ENCODE measurements around the gene SNX5. TPM values are rescaled to one million over a fixed set of nuclear protein-coding genes. Genes with fewer than 3 reads are reported as not detected.

Gene SNX5
- total and polyA plus RNA-seq, 2 of the 13 experiments (the other 11 are each of a cell fraction or from before 2014, with no cell fraction given): 664 to 1,040 TPM

DNA sequence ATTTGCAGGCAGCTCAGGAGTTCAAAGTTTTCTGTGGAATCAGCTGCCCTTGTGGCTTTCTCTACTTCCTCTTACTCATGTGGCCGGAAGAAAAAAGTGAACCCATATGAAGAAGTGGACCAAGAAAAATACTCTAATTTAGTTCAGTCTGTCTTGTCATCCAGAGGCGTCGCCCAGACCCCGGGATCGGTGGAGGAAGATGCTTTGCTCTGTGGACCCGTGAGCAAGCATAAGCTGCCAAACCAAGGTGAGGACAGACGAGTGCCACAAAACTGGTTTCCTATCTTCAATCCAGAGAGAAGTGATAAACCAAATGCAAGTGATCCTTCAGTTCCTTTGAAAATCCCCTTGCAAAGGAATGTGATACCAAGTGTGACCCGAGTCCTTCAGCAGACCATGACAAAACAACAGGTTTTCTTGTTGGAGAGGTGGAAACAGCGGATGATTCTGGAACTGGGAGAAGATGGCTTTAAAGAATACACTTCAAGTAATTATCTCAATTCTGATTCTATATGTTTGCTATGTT is 1.4 kb upstream of the SNX5 start (continued):
- TF ChIP-seq, protein P1, sequence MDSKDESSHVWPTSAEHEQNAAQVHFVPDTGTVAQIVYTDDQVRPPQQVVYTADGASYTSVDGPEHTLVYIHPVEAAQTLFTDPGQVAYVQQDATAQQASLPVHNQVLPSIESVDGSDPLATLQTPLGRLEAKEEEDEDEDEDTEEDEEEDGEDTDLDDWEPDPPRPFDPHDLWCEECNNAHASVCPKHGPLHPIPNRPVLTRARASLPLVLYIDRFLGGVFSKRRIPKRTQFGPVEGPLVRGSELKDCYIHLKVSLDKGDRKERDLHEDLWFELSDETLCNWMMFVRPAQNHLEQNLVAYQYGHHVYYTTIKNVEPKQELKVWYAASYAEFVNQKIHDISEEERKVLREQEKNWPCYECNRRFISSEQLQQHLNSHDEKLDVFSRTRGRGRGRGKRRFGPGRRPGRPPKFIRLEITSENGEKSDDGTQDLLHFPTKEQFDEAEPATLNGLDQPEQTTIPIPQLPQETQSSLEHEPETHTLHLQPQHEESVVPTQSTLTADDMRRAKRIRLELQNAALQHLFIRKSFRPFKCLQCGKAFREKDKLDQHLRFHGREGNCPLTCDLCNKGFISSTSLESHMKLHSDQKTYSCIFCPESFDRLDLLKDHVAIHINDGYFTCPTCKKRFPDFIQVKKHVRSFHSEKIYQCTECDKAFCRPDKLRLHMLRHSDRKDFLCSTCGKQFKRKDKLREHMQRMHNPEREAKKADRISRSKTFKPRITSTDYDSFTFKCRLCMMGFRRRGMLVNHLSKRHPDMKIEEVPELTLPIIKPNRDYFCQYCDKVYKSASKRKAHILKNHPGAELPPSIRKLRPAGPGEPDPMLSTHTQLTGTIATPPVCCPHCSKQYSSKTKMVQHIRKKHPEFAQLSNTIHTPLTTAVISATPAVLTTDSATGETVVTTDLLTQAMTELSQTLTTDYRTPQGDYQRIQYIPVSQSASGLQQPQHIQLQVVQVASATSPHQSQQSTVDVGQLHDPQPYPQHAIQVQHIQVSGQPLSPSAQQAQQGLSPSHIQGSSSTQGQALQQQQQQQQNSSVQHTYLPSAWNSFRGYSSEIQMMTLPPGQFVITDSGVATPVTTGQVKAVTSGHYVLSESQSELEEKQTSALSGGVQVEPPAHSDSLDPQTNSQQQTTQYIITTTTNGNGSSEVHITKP (CRISPR knock-in tag; IDR thresholded peaks at IDR 0.05; ENCODE audit: low read depth): no peak; the same call in 1 of the 2 replicates
- TF ChIP-seq KDM5A (IDR thresholded peaks at IDR 0.05; ENCODE audit: borderline replicate concordance, low read length) (no peak), TOPORS (CRISPR knock-in tag; IDR thresholded peaks at IDR 0.05) (no peak), PRPF4 (IDR thresholded peaks at IDR 0.05; ENCODE audit: low read depth, low read length, poor library complexity, severe bottlenecking) (no peak), MZF1 (CRISPR knock-in tag; IDR thresholded peaks at IDR 0.05; ENCODE audit: borderline replicate concordance) (no peak), SATB2 (CRISPR knock-in tag; IDR thresholded peaks at IDR 0.05) (0 out of 2 replicates have a peak, but pooled peaks have one; percentile 61), CCAR2 (optimal IDR thresholded peaks at IDR 0.05; ENCODE audit: low read depth, low read length) (no peak), ZNF552 (CRISPR knock-in tag; IDR thresholded peaks at IDR 0.05; ENCODE audit: borderline replicate concordance) (no peak), ZNF136 (CRISPR knock-in tag; IDR thresholded peaks at IDR 0.05; ENCODE audit: low read depth) (no peak), PCBP1 (IDR thresholded peaks at IDR 0.05; ENCODE audit: borderline replicate concordance, low read depth, low read length) (no peak), GLMP (CRISPR knock-in tag; IDR thresholded peaks at IDR 0.05; ENCODE audit: borderline replicate concordance) (no peak), ZNF773 (CRISPR knock-in tag; IDR thresholded peaks at IDR 0.05; ENCODE audit: borderline replicate concordance) (no peak), SP2 (CRISPR knock-in tag; IDR thresholded peaks at IDR 0.05) (no peak), ZMYM2 (CRISPR knock-in tag; IDR thresholded peaks at IDR 0.05) (no peak), CEBPG (CRISPR knock-in tag; IDR thresholded peaks at IDR 0.05) (no peak), ZNF292 (CRISPR knock-in tag; IDR thresholded peaks at IDR 0.05; ENCODE audit: borderline replicate concordance, low read depth) (no peak), ZBED4 (CRISPR knock-in tag; IDR thresholded peaks at IDR 0.05; ENCODE audit: borderline replicate concordance) (no peak), SIX1 (CRISPR knock-in tag; IDR thresholded peaks at IDR 0.05; ENCODE audit: borderline replicate concordance) (peak; percentile 14; the same call in 1 of the 2 replicates), ZNF790 (CRISPR knock-in tag; IDR thresholded peaks at IDR 0.05; ENCODE audit: borderline replicate concordance) (no peak)
- TF ChIP-seq, protein P2, sequence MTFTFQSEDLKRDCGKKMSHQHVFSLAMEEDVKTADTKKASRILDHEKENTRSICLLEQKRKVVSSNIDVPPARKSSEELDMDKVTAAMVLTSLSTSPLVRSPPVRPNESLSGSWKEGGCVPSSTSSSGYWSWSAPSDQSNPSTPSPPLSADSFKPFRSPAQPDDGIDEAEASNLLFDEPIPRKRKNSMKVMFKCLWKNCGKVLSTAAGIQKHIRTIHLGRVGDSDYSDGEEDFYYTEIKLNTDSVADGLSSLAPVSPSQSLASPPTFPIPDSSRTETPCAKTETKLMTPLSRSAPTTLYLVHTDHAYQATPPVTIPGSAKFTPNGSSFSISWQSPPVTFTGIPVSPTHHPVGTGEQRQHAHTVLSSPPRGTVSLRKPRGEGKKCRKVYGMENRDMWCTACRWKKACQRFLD (CRISPR knock-in tag; IDR thresholded peaks at IDR 0.05; ENCODE audit: borderline replicate concordance): no peak
